K562 (cell line): ENCODE measurements around the gene PSMA6. TPM values are rescaled to one million over a fixed set of nuclear protein-coding genes. Genes with fewer than 3 reads are reported as not detected.

ENCODE experiments used
- ATAC-seq: fragments of 200-7000 bp; cut with Tn5 transposase; 3 replicates; pipeline ENCODE4 v1.9.1; 2020; ENCODE audit warnings: moderate library complexity
- BruUV-seq: library from RNA; stranded (reverse); fragments of 400-500 nt; replicated peaks from 2 replicates; lab custom pipeline; 2021; lab: Mats Ljungman, UMichigan
- CTCF ChIA-PET: fragments of 300-600 bp; formaldehyde crosslinking; extraction: SDS; loops from one replicate; lab custom pipeline; 2021; ENCODE audit warnings: low intra/inter-chr PET ratio; lab: Yijun Ruan, JAX
- POLR2A ChIA-PET: fragments of 300-600, 350-650 bp; sonication (Branson Sonifier 250); formaldehyde crosslinking; extraction: SDS; loops from one replicate; lab custom pipeline; 2021; ENCODE audit warnings: antibody characterized with exemption, inconsistent platforms; lab: Yijun Ruan, JAX
- DNase-seq, 4 experiments: peaks; one replicate each; pipeline versions ENCODE4 v3.0.0 to v3.0.0-alpha.2; 2011 to 2018; ENCODE audit warnings: low spot score in 3 of 4, mixed read lengths in 3 of 4; ENCODE audit errors: extremely low read depth in 1 of 4
- FAIRE-seq: peaks from 2 replicates; lab custom pipeline; 2011; peaks lifted over from hg19 to GRCh38; lab: Jason Lieb, UNC
- H2AFZ ChIP-seq: 2 replicates; pipeline ENCODE4 v1.6.0; 2011; ENCODE audit warnings: low read depth, low read length, control low read depth, inconsistent platforms
- H3K27ac ChIP-seq: fragments of 200-600 bp; 3 replicates; pipeline ENCODE4 v1.8.0; 2011; ENCODE audit warnings: low read depth, mild to moderate bottlenecking, control low read depth, inconsistent platforms, low read length, moderate library complexity, mixed read lengths; ENCODE audit errors: extremely low read depth
- H3K27me3 ChIP-seq, 2 experiments: fragments of 300-600 bp in 1 of 2; 2 replicates in 1 of 2; 3 replicates in 1 of 2; pipeline versions ENCODE4 v1.6.0 to v1.8.0; 2011; ENCODE audit warnings: inconsistent platforms in 2 of 2, low read length in 2 of 2, mild to moderate bottlenecking in 1 of 2, mixed read lengths in 1 of 2, moderate library complexity in 1 of 2; ENCODE audit not compliant: control insufficient read depth in 2 of 2, insufficient read depth in 2 of 2
- H3K36me3 ChIP-seq: fragments of 300-600 bp; 3 replicates; pipeline ENCODE4 v1.8.0; 2011; ENCODE audit warnings: mild to moderate bottlenecking, low read length, inconsistent platforms; ENCODE audit not compliant: control insufficient read depth, insufficient read depth
- H3K4me1 ChIP-seq, 2 experiments: fragments of 200-600 bp in 1 of 2; replicated peaks in 1 of 2; 2 replicates in 1 of 2; 3 replicates in 1 of 2; pipeline versions ENCODE4 v1.5.1 to v1.8.0; 2011; ENCODE audit warnings: inconsistent platforms in 2 of 2, low read length in 2 of 2, mild to moderate bottlenecking in 1 of 2, mixed read lengths in 1 of 2, moderate library complexity in 1 of 2; ENCODE audit not compliant: control insufficient read depth in 2 of 2, insufficient read depth in 2 of 2
- H3K4me2 ChIP-seq: 2 replicates; pipeline ENCODE4 v1.6.1; 2011; ENCODE audit warnings: low read length, control low read depth, inconsistent platforms, mixed read lengths; ENCODE audit not compliant: insufficient read depth
- H3K4me3 ChIP-seq: fragments of 200-600 bp; sonication (generic), shearing (Covaris generic); 2 replicates; pipeline ENCODE4 v1.5.1; 2016; ENCODE audit warnings: control low read depth, inconsistent platforms
- H3K79me2 ChIP-seq: fragments of 200-600 bp; 3 replicates; pipeline ENCODE4 v1.8.0; 2011; ENCODE audit warnings: low read length, inconsistent platforms; ENCODE audit not compliant: control insufficient read depth, insufficient read depth
- H3K9ac ChIP-seq, 2 experiments: 2 replicates each; pipeline versions ENCODE4 v1.6.0 to v1.6.1; 2011; ENCODE audit warnings: low read depth in 2 of 2, low read length in 2 of 2, control low read depth in 1 of 2, inconsistent platforms in 1 of 2, mild to moderate bottlenecking in 1 of 2, mixed read lengths in 1 of 2; ENCODE audit not compliant: insufficient read depth in 1 of 2
- H3K9me1 ChIP-seq: one replicate; pipeline ENCODE4 v1.6.0; 2011; ENCODE audit warnings: inconsistent platforms, mild to moderate bottlenecking, low read length, moderate library complexity; ENCODE audit not compliant: control insufficient read depth, insufficient read depth
- H3K9me3 ChIP-seq: replicated peaks from 2 replicates; pipeline ENCODE4 v1.5.1; 2011; ENCODE audit warnings: low read depth, low read length, inconsistent platforms; ENCODE audit not compliant: control insufficient read depth, insufficient read depth
- H4K20me1 ChIP-seq: replicated peaks from 2 replicates; pipeline ENCODE4 v1.6.1; 2011; ENCODE audit warnings: low read length, inconsistent platforms, mixed read lengths; ENCODE audit not compliant: control insufficient read depth, insufficient read depth
- GATAD2B ChIP-seq: fragments of 450-650 bp; IDR thresholded peaks from 2 replicates; pipeline ENCODE4 v1.6.1; 2017; ENCODE audit warnings: mild to moderate bottlenecking, borderline replicate concordance
- GTF2F1 ChIP-seq: IDR thresholded peaks from 2 replicates; pipeline ENCODE4 v1.6.1; 2011; ENCODE audit warnings: low read depth, low read length, improper control_type of control experiment
- LEF1 ChIP-seq: fragments of 450-650 bp; IDR thresholded peaks from 2 replicates; pipeline ENCODE4 v1.6.1; 2016; ENCODE audit warnings: mild to moderate bottlenecking
- RNF2 ChIP-seq: sonication (generic); IDR thresholded peaks from 2 replicates; pipeline ENCODE4 v1.6.1; 2016
- SMARCC2 ChIP-seq: fragments of 450-650 bp; IDR thresholded peaks from 2 replicates; pipeline ENCODE4 v1.6.1; 2017; ENCODE audit warnings: antibody characterized with exemption, moderate library complexity, mild to moderate bottlenecking, low read depth
- TOE1 ChIP-seq, 2 experiments: fragments of 450-650 bp in 1 of 2; sonication (generic) in 1 of 2; formaldehyde crosslinking in 1 of 2; IDR thresholded peaks; 2 replicates each; pipeline versions ENCODE4 v1.7.1 to v1.8.0; 2016 to 2022; ENCODE audit warnings: borderline replicate concordance in 2 of 2, mild to moderate bottlenecking in 2 of 2, antibody characterized with exemption in 1 of 2, inconsistent platforms in 1 of 2, low read depth in 1 of 2, missing genetic modification reagents in 1 of 2, moderate library complexity in 1 of 2
- ZMIZ1 ChIP-seq, 2 experiments: fragments of 150-350 bp in 1 of 2; IDR thresholded peaks; 2 replicates each; pipeline ENCODE4 v1.6.1; 2012 to 2016; ENCODE audit warnings: low read depth in 2 of 2, low read length in 2 of 2, mild to moderate bottlenecking in 1 of 2, moderate library complexity in 1 of 2
- ZNF639 ChIP-seq, 2 experiments: fragments of 200-800 bp in 1 of 2; sonication (Bioruptor generic) in 1 of 2; sonication (generic) in 1 of 2; formaldehyde crosslinking in 1 of 2; IDR thresholded peaks in 1 of 2; conservative IDR thresholded peaks in 1 of 2; 2 replicates each; pipeline versions ENCODE4 v1.5.0 to v1.6.1; 2016 to 2020; ENCODE audit warnings: missing compliant biosample characterization in 1 of 2, missing genetic modification characterization in 1 of 2, missing genetic modification reagents in 1 of 2
- WGBS: fragments of 100-300 bp; shearing (Covaris generic); methylation state at CpG from one replicate; pipeline ENCODE4 v1.1.6; 2016; ENCODE audit warnings: low coverage, mixed read lengths; ENCODE audit not compliant: insufficient coverage; ENCODE audit errors: missing lambda C conversion rate; 5-methylcytosine and 5-hydroxymethylcytosine counted together
- in situ Hi-C: fragments of 300-500 bp; cut with MboI; formaldehyde crosslinking; loops from 4 replicates; pipeline ENCODE4 v1.15.0; 2018; ENCODE audit warnings: inconsistent platforms, mixed read lengths
- intact Hi-C: fragments of 100-400 bp; cut with micrococcal nuclease; formaldehyde crosslinking; loops from 2 replicates; pipeline ENCODE4 v1.14.2; 2022
- polyA plus RNA-seq, 8 experiments: library from polyadenylated mRNA; depleted of rRNA in 4 of 8; stranded (reverse) in 5 of 8; unstranded in 3 of 8; fragments of >200 nt; fragmentation: Nextera tagmentation in 2 of 8; fragmentation: Illumina TruSeq in 1 of 8; extraction: Ambion mirVana in 2 of 8; extraction: Trizol in 1 of 8; gene quantifications; 2 replicates each; pipeline versions ENCODE4 v1.2.1 to v1.2.3, GENCODE V29; 2011 to 2014; ENCODE audit warnings: inconsistent platforms in 1 of 8, missing spikeins in 1 of 8
- total RNA-seq, 7 experiments: library from RNA; depleted of rRNA in 6 of 7; stranded (reverse); fragments of >200 nt in 6 of 7; fragmentation: Illumina TruSeq in 2 of 7; extraction: Trizol in 2 of 7; gene quantifications; 2 replicates each; pipeline versions ENCODE4 v1.2.1 to v1.2.3, GENCODE V29; 2011 to 2021; ENCODE audit warnings: low replicate concordance in 1 of 7
- TF ChIP-seq, protein P1 (sequence below): IDR thresholded peaks from 2 replicates; pipeline ENCODE4 v1.6.1; 2011; ENCODE audit not compliant: insufficient read length; ENCODE audit errors: extremely low read depth

Gene PSMA6
- total and polyA plus RNA-seq, 9 of the 15 experiments (the other 6 are each of a cell fraction or from before 2014, with no cell fraction given): 210 to 952 (median 288) TPM

DNA sequence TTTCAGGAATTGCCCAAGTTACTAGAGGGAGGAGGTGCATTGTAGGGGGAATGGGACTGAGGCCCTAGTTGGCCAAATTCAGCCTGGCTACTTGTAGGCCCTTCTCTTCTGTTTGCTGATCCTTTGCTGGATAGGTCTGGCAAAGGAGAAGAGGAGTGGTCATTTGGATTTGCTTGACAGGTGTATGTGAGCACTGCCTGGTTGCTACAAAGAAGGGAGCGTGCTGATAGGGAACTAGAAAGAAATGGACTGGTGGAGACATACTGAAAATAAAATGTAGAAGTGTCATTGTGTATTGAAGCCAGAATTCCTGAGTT is 3.6 kb downstream of the PSMA6 start:
- H3K79me2 ChIP-seq: peaks cover 87% of the 10 kb centered on the region
- H3K9ac ChIP-seq: no peak overlapping the region
- peaks cover 3 to 12% of the 10 kb centered on the region in 2 experiments; a peak in 3 of 5 replicates for H3K4me1 ChIP-seq
- H3K9me3 ChIP-seq: no peaks in the 10 kb centered on the region
- no peak overlapping the region for H3K4me2 ChIP-seq
- no peak for TF ChIP-seq GATAD2B
- no peak for TF ChIP-seq ZMIZ1 (IDR thresholded peaks at IDR 0.05; ENCODE audit: low read depth in 2 of 2, low read length in 2 of 2)
- no peak for TF ChIP-seq RNF2
- no peak for TF ChIP-seq TOE1 (IDR thresholded peaks at IDR 0.05; ENCODE audit: borderline replicate concordance)
- TF ChIP-seq TOE1 (CRISPR knock-in tag; IDR thresholded peaks at IDR 0.05; ENCODE audit: borderline replicate concordance, low read depth): no peak
- no peak for TF ChIP-seq GTF2F1
- TF ChIP-seq, protein P1, sequence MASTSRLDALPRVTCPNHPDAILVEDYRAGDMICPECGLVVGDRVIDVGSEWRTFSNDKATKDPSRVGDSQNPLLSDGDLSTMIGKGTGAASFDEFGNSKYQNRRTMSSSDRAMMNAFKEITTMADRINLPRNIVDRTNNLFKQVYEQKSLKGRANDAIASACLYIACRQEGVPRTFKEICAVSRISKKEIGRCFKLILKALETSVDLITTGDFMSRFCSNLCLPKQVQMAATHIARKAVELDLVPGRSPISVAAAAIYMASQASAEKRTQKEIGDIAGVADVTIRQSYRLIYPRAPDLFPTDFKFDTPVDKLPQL: no peak
- no peak for TF ChIP-seq SMARCC2
- TF ChIP-seq ZNF639 (CRISPR knock-in tag; conservative IDR thresholded peaks at IDR 0.05 in 1 of 2, IDR thresholded peaks at IDR 0.05 in 1 of 2): no peak
- TF ChIP-seq LEF1: no peak
- H4K20me1 ChIP-seq: no peaks in the 10 kb centered on the region
- CTCF ChIA-PET: no interaction called here
- in situ Hi-C loops: no loop called here
- POLR2A ChIA-PET: no interaction called here
- ATAC-seq (no peak), FAIRE-seq (no peak), DNase-seq (no peak)
- H3K36me3 ChIP-seq: peaks cover 24% of the 10 kb centered on the region; the same call in 1 of the 3 replicates
- H2AFZ ChIP-seq: no peak overlapping the region
- 100% methylated on average over 1 of the region's 1 CpG for WGBS
- no peaks in the 10 kb centered on the region for H3K9me1 ChIP-seq
- H3K27ac ChIP-seq: no peak overlapping the region
- no TSS peak for BruUV-seq
- no peak overlapping the region for H3K4me3 ChIP-seq
- intact Hi-C loops: no loop called here
- H3K27me3 ChIP-seq: no peaks in the 10 kb centered on the region
